OCI-LY3 (cell line): ENCODE data around the gene SLC2A4.

ENCODE experiments used
- H2AFZ ChIP-seq: fragments of 200-600, 300-600 bp; shearing (Covaris generic); 2 replicates; pipeline ENCODE4 v1.6.0; 2014; ENCODE audit warnings: antibody characterized with exemption, low read depth, low read length
- H3K27ac ChIP-seq: fragments of 200-600, 300-600 bp; sonication (generic); 2 replicates; pipeline ENCODE4 v1.5.1; 2014; ENCODE audit warnings: mild to moderate bottlenecking, low read length, moderate library complexity, mixed read lengths
- H3K27me3 ChIP-seq: fragments of 200-600, 300-600 bp; sonication (generic); 2 replicates; pipeline ENCODE4 v1.6.1; 2014; ENCODE audit warnings: low read depth, low read length, mixed read lengths
- H3K36me3 ChIP-seq: fragments of 200-600, 300-600 bp; sonication (generic); replicated peaks from 2 replicates; pipeline ENCODE3; 2014; ENCODE audit warnings: low read depth, low read length, mixed read lengths
- H3K4me1 ChIP-seq: fragments of 300-600, 200-600 bp; sonication (generic); 2 replicates; pipeline ENCODE4 v1.6.1; 2014; ENCODE audit warnings: low read length, mixed read lengths
- H3K4me2 ChIP-seq: fragments of 200-600, 300-600 bp; sonication (generic); 2 replicates; pipeline ENCODE4 v1.6.1; 2014; ENCODE audit warnings: low read length, mixed read lengths
- H3K4me3 ChIP-seq: fragments of 300-600, 200-600 bp; sonication (generic); 2 replicates; pipeline ENCODE4 v1.5.1; 2014; ENCODE audit warnings: antibody characterized with exemption, mild to moderate bottlenecking, low read length, moderate library complexity
- H3K79me2 ChIP-seq: fragments of 300-600, 200-600 bp; shearing (Covaris generic); 2 replicates; pipeline ENCODE4 v1.6.1; 2014; ENCODE audit warnings: mild to moderate bottlenecking, low read length, mixed read lengths
- H3K9ac ChIP-seq: fragments of 300-600, 200-600 bp; shearing (Covaris generic); 2 replicates; pipeline ENCODE4 v1.6.0; 2014; ENCODE audit warnings: mild to moderate bottlenecking, low read length, moderate library complexity
- H3K9me3 ChIP-seq: fragments of 200-600, 300-600 bp; shearing (Covaris generic); 2 replicates; pipeline ENCODE4 v1.6.1; 2014; ENCODE audit warnings: low read length, mixed read lengths; ENCODE audit not compliant: insufficient read depth
- H4K20me1 ChIP-seq: fragments of 200-600, 300-600 bp; sonication (generic); 2 replicates; pipeline ENCODE4 v1.6.1; 2016; ENCODE audit warnings: low read length, mixed read lengths; ENCODE audit not compliant: insufficient read depth
- CTCF ChIP-seq: fragments of 200-600, 300-600 bp; sonication (generic); IDR thresholded peaks from 2 replicates; pipeline ENCODE4 v1.5.1; 2014; ENCODE audit warnings: antibody characterized with exemption, low read length, low read depth
- EZH2phosphoT487 ChIP-seq: fragments of 200-600 bp; shearing (Covaris generic); IDR thresholded peaks from 2 replicates; pipeline ENCODE4 v1.6.1; 2018; ENCODE audit warnings: antibody characterized with exemption, mixed run types, low read depth

Gene SLC2A4

GRCh38 chr17:7259555-7259889 is 22.0 kb upstream of the SLC2A4 start:
- TF ChIP-seq EZH2phosphoT487 (no peak), CTCF (no peak)
- H3K36me3 ChIP-seq = peaks cover 7% of the 10 kb centered on the region
- H3K9me3 ChIP-seq = no peaks in the 10 kb centered on the region
- no peaks in the 10 kb centered on the region for H3K79me2 ChIP-seq
- H3K27ac ChIP-seq = no peak overlapping the region
- H3K27me3 ChIP-seq = no peaks in the 10 kb centered on the region
- H3K9ac ChIP-seq = no peak overlapping the region
- 0 out of 2 replicates have a peak, but pooled peaks cover 2% of the 10 kb centered on the region for H3K4me1 ChIP-seq
- H3K4me3 ChIP-seq = no peak overlapping the region
- H4K20me1 ChIP-seq = no peaks in the 10 kb centered on the region
- no peak overlapping the region for H3K4me2 ChIP-seq
- H2AFZ ChIP-seq = no peak overlapping the region

GRCh38 chr17:7260151-7260550 is 21.4 kb upstream of the SLC2A4 start:
- TF ChIP-seq CTCF (no peak), EZH2phosphoT487 (no peak)
- Histone ChIP-seq H3K4me3 (no peak overlapping the region), H2AFZ (no peak overlapping the region), H3K9me3 (no peaks in the 10 kb centered on the region), H4K20me1 (no peaks in the 10 kb centered on the region), H3K4me1 (0 out of 2 replicates have a peak, but pooled peaks cover 2% of the 10 kb centered on the region), H3K27me3 (no peaks in the 10 kb centered on the region), H3K27ac (no peak overlapping the region), H3K9ac (no peak overlapping the region), H3K36me3 (peaks cover 2% of the 10 kb centered on the region), H3K4me2 (no peak overlapping the region), H3K79me2 (no peaks in the 10 kb centered on the region)

GRCh38 chr17:7260651-7261378 is 20.7 kb upstream of the SLC2A4 start:
- H3K4me3 ChIP-seq = no peak overlapping the region
- H2AFZ ChIP-seq = no peak overlapping the region
- H3K27me3 ChIP-seq = no peaks in the 10 kb centered on the region
- no peak for TF ChIP-seq EZH2phosphoT487
- TF ChIP-seq CTCF = no peak
- no peaks in the 10 kb centered on the region for H4K20me1 ChIP-seq
- no peak overlapping the region for H3K4me2 ChIP-seq
- H3K36me3 ChIP-seq = no peaks in the 10 kb centered on the region
- H3K79me2 ChIP-seq = no peaks in the 10 kb centered on the region
- 0 out of 2 replicates have a peak, but pooled peaks cover 2% of the 10 kb centered on the region for H3K4me1 ChIP-seq
- no peak overlapping the region for H3K27ac ChIP-seq
- no peak overlapping the region for H3K9ac ChIP-seq
- no peaks in the 10 kb centered on the region for H3K9me3 ChIP-seq

- H3K4me3 ChIP-seq = no peak overlapping the region
- 0 out of 2 replicates have a peak, but pooled peaks cover 2% of the 10 kb centered on the region for H3K4me1 ChIP-seq
- H3K79me2 ChIP-seq = no peaks in the 10 kb centered on the region
- no peaks in the 10 kb centered on the region for H3K36me3 ChIP-seq
- H3K9me3 ChIP-seq = no peaks in the 10 kb centered on the region
- H3K9ac ChIP-seq = no peak overlapping the region
- no peak overlapping the region for H3K27ac ChIP-seq
- no peak overlapping the region for H2AFZ ChIP-seq
- H3K4me2 ChIP-seq = no peak overlapping the region
- no peak for TF ChIP-seq CTCF
- no peak for TF ChIP-seq EZH2phosphoT487
- H4K20me1 ChIP-seq = no peaks in the 10 kb centered on the region
- H3K27me3 ChIP-seq = no peaks in the 10 kb centered on the region
Measured at GRCh38 chr17:7261379-7262191, 19.9 kb upstream of the SLC2A4 start.
